Neuron (in vitro differentiated cells): ENCODE data around the gene MRPL54.
"Not testable (repeated sequence)": the region's sequence is repeated elsewhere in the genome, so short reads cannot be mapped to it uniquely, and the experiment has no call there.

Source experiments
- H2AFZ ChIP-seq: one replicate; pipeline ENCODE4 v1.6.1; 2013; ENCODE audit warnings: low read depth, mild to moderate bottlenecking, inconsistent platforms, low read length, moderate library complexity
- H3K27me3 ChIP-seq: one replicate; pipeline ENCODE4 v1.6.1; 2013; ENCODE audit warnings: low read length; ENCODE audit not compliant: insufficient read depth
- H3K36me3 ChIP-seq: one replicate; pipeline ENCODE4 v1.6.1; 2013; ENCODE audit warnings: low read length; ENCODE audit not compliant: insufficient read depth
- H3K4me1 ChIP-seq: one replicate; pipeline ENCODE4 v1.6.1; 2013; ENCODE audit warnings: low read length; ENCODE audit not compliant: insufficient read depth
- H3K4me3 ChIP-seq: 2 replicates; pipeline ENCODE4 v1.5.1; 2013; ENCODE audit warnings: mild to moderate bottlenecking, low read length, moderate library complexity
- H3K9me3 ChIP-seq: one replicate; pipeline ENCODE4 v1.6.1; 2013; ENCODE audit warnings: low read length

The MRPL54 gene

DNA sequence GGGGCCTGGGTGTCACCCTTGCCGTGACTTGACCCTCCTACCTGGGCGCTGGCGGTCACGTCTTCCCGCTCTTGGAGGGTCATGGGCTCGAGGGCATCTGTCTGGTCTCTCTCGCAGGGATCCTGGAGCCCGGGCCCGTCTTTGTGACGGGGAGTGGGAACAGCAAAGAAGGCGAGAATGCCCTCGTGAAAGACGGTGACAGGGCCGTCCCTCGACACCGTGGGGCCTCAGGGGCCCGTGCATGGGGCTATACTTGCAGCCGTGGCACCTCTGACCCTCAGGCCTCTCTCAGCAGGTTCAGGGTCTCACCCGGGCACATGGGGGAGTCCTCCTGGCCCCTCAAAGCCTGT, 44.6 kb downstream of the MRPL54 start:
- peaks cover 21% of the 10 kb centered on the region for H3K27me3 ChIP-seq
- no peak overlapping the region for H3K4me3 ChIP-seq
- no peaks in the 10 kb centered on the region for H3K4me1 ChIP-seq
- no peaks in the 10 kb centered on the region for H3K9me3 ChIP-seq
- H3K36me3 ChIP-seq: no peaks in the 10 kb centered on the region
- no peak overlapping the region for H2AFZ ChIP-seq

DNA sequence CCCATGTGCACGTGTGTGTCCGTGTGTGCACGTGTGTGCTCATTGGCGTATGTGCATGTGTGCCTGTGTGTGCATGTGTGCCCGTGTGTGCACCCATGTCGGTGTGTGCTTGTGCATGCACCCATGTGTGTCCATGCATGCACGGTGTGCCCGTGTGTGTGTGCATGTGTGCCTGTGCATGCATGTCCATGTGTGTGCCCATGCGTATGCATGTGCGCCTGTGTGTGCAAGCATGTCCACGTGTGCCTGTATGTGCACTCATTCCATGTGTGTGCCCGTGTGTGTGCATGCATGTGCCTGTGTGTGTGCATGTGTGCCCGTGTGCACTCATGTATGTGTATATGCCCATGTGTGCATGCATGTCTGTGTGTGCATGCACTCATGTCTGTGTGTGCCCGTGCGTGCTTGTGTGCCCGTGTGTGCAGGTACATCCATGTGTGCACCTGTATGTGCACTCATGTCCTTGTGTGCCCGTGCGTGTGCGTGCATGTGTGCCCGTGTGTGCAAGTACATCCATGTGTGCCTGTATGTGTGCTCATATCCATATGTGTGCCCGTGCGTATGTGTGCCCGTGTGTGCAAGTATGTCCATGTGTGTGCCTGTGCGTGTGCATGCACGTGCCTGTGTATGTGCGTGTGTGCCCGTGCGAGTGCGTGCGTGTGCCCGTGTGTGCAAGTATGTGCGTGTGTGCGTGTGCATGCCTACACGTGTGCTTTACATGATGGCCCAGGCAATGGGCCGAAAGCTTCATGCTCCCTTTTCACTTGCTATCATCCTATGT, 45.3 kb downstream of the MRPL54 start:
- no peak overlapping the region for H3K4me3 ChIP-seq
- H3K27me3 ChIP-seq: peaks cover 18% of the 10 kb centered on the region
- no peak overlapping the region for H2AFZ ChIP-seq
- no peaks in the 10 kb centered on the region for H3K36me3 ChIP-seq
- no peaks in the 10 kb centered on the region for H3K9me3 ChIP-seq
- no peaks in the 10 kb centered on the region for H3K4me1 ChIP-seq

GRCh38 chr19:3808420-3809143, 46.1 kb downstream of the MRPL54 start:
- Histone ChIP-seq H2AFZ (no peak overlapping the region), H3K36me3 (no peaks in the 10 kb centered on the region), H3K4me3 (no peak overlapping the region), H3K4me1 (no peaks in the 10 kb centered on the region), H3K9me3 (no peaks in the 10 kb centered on the region), H3K27me3 (peaks cover 12% of the 10 kb centered on the region)

DNA sequence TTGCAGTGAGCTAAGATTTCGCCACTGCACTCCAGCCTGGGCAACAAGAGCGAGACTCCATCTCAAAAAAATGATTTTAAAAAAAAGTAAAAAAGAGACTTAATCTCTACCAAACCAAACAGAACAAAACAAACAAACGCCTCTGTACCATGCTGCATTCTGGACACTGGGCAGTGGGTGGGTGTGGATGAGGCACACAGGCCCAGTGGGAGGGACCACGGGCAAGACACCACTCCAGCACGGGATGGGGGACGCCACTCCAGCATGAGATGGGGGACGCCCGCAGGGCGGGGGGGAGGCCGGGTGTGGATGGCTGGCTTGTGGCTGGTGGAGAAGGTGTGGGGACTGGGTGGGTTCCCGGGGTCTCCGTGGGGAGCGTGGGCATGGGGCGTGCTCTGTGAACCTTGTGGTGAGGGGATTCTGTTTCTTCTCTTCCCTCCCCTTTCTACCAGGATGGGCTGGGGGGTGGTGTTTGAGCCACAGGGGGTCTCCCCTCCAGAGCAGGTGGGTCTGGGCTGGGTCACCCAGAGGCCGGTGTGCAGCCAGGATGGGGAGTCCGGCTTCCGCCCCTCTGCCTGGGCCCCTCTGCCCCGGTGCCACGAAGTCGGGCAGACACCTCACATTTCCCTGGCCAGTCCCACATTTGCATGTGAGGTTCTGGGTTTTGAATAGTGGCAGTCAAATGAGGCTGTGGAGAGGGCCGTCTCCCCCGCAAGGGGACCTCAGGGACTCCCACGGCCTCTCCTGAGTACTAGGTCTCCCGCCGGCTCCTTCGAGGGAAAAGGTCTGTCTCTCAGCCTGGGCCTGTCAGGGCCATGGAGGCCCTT, 47.6 kb downstream of the MRPL54 start:
- Histone ChIP-seq H2AFZ (no peak overlapping the region), H3K4me1 (no peaks in the 10 kb centered on the region), H3K27me3 (peaks cover 5% of the 10 kb centered on the region), H3K36me3 (no peaks in the 10 kb centered on the region), H3K4me3 (no peak overlapping the region), H3K9me3 (no peaks in the 10 kb centered on the region)

DNA sequence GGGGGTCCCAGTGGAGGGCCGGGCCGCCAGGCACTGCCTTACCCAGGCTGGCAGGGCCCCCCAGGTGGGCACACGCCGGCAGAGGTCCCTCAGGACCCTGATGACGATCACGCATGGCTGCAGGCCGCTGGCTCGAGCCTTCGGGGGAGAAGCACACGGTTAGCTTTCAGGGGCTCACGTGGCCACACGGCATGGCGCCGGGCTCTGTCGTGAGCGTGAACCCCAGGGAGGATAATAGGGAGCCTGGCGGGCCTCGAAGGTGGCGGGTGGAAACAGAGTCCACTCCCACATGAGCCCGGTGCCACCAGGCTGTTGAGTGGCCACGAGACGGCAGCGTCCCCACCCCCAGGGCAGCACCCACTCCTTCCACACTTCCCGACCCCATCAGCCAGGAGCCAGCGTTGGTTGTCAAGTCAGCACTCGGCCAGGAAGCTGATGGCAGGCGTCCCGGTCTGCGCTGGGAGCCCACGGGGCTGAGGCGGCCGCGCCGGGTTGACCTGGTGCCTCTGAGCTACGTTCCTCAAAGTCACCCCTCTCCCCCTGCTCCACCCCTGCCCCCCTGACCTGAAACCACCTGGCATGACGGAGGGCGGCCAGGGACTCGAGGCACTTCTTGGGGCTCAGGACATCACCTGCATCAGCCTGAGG, 48.4 kb downstream of the MRPL54 start:
- no peaks in the 10 kb centered on the region for H3K9me3 ChIP-seq
- no peak overlapping the region for H2AFZ ChIP-seq
- H3K4me1 ChIP-seq: no peaks in the 10 kb centered on the region
- no peaks in the 10 kb centered on the region for H3K36me3 ChIP-seq
- H3K27me3 ChIP-seq: no peaks in the 10 kb centered on the region
- H3K4me3 ChIP-seq: no peak overlapping the region

DNA sequence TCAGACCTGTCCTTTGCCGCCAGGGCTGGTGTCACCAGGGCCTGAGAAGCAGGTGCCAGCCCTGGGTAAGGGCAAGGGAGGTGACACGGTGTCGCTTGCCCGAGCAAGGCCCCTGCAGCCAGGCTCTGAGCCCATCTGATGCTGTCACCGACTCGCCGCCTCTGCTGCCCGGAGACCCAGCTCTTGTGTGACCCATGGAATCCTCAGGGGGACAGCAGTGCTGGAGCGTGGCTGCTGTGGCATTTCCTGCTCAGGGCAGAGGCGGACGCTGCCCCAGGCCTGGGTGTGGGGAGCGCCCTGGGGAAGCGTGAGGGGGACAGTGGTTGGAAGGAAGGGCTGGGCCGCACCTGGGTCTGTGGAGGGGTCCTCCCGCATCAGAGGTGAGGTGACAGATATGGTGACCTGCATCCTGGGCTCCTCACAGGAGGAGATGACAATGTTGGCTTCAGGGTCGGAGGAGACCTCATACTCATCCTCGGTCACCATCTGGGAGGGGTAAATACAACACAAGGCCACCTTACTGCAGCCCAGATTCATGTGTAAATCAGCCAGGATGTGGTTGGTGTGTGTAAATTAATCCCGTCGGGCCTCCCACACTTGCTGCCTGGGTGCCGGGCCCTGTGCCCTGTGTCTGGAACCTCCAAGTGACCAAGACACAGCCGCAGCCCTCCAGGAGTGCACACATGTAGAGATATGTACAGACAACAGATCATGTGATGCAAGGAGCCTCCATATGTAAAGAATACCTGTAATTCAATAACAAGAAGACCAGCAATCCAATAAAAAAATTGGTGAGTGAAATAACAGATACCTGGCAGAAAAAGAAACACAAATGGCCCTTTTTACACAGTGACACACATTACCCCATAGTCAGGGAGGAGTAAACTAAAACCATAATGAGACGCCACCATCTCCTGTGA, 51.3 kb downstream of the MRPL54 start:
- Histone ChIP-seq H3K27me3 (no peaks in the 10 kb centered on the region), H3K36me3 (no peaks in the 10 kb centered on the region), H3K4me1 (no peaks in the 10 kb centered on the region), H3K4me3 (no peak overlapping the region), H2AFZ (no peak overlapping the region), H3K9me3 (no peaks in the 10 kb centered on the region)

DNA sequence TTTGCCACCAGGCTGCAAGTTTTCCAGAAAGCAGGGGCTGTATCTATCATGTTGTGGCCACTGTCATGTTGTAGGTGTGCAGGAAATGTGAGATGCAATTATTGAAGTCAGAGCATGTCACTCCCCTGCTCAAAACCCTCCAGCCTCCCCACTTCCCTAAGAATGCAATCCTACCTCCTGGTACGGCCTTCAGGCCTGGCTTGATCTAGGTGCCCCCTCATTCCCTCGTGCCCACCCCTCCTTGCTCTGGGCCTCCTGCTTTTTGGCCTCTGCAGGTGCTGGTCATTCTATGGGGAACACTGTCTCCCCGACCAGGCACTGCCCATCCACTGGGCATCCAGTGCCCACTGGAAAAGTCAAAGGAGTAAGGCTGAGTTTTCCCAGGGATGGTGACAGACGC, 52.2 kb downstream of the MRPL54 start:
- Histone ChIP-seq H3K27me3 (no peaks in the 10 kb centered on the region), H2AFZ (no peak overlapping the region), H3K4me1 (no peaks in the 10 kb centered on the region), H3K9me3 (no peaks in the 10 kb centered on the region), H3K4me3 (no peak overlapping the region), H3K36me3 (no peaks in the 10 kb centered on the region)

DNA sequence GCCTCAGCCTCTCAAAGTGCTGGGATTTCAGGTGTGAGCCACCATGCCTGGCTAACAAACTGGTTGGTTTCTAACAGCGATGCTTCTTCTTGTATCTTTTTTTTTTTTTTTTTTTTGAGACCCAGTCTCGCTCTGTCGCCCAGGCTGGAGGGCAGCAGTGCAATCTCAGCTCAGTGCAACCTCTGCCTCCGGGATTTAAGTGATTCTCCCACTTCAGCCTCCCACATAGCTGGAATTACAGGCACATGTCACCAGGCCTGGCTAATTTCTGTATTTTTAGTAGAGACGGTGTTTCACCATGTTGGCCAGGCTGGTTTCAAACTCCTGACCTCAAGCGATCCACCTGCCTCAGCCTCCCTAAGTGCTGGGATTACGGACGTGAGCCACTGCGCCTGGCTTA, 53.7 kb downstream of the MRPL54 start:
- not testable (repeated sequence) for H3K4me3 ChIP-seq, H3K4me1 ChIP-seq, H3K27me3 ChIP-seq, H3K9me3 ChIP-seq, H2AFZ ChIP-seq, H3K36me3 ChIP-seq

- H3K4me3 ChIP-seq: no peak overlapping the region
- peaks cover 4% of the 10 kb centered on the region for H3K27me3 ChIP-seq
- no peaks in the 10 kb centered on the region for H3K4me1 ChIP-seq
- no peaks in the 10 kb centered on the region for H3K9me3 ChIP-seq
- H3K36me3 ChIP-seq: no peaks in the 10 kb centered on the region
- no peak overlapping the region for H2AFZ ChIP-seq
Measured at GRCh38 chr19:3816566-3817218, 54.2 kb downstream of the MRPL54 start.
